Activated CD8-positive, alpha-beta memory T cell treated with anti-CD3 and anti-CD28 coated beads for 1 hour (primary cell): ENCODE results near the gene MRPS33.
"Not testable (repeated sequence)": the region's sequence is repeated elsewhere in the genome, so short reads cannot be mapped to it uniquely, and the experiment has no call there.

Source experiments
- DNase-seq, 2 donors: peaks; one replicate each; pipeline ENCODE4 v3.0.0-alpha.2; 2020; ENCODE audit warnings: low read depth in 1 of 2; ENCODE audit errors: extremely low read depth in 1 of 2

MRPS33 gene

DNA sequence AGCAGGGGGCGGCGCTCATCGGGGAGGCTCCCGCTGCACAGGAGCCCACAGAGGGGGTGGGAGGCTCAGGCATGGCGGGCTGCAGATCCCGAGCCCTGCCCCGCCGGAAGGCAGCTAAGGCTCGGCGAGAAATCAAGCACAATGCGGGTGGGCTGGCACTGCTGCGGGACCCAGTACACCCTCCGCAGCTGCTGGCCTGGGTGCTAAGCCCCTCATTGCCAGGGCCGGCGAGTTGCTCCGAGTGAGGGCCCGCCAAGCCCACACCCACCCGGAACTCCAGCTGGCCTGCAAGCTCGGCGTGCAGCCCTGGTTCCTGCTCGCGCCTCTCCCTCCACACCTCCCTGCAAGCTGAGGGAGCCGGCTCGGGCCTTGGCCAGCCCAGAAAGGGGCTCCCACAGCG, 57.8 kb downstream of the MRPS33 start:
- DNase-seq = not testable (repeated sequence)
